Hypothalamus (tissue), 51 donors: ENCODE data around the gene SLC26A8.
"Not testable (repeated sequence)": the region's sequence is repeated elsewhere in the genome, so short reads cannot be mapped to it uniquely, and the experiment has no call there.

Experiments used
- DNase-seq, 51 donors: peaks; one replicate each; lab custom pipeline; 2025; lab: John Stamatoyannopoulos, UW

The SLC26A8 gene

DNA sequence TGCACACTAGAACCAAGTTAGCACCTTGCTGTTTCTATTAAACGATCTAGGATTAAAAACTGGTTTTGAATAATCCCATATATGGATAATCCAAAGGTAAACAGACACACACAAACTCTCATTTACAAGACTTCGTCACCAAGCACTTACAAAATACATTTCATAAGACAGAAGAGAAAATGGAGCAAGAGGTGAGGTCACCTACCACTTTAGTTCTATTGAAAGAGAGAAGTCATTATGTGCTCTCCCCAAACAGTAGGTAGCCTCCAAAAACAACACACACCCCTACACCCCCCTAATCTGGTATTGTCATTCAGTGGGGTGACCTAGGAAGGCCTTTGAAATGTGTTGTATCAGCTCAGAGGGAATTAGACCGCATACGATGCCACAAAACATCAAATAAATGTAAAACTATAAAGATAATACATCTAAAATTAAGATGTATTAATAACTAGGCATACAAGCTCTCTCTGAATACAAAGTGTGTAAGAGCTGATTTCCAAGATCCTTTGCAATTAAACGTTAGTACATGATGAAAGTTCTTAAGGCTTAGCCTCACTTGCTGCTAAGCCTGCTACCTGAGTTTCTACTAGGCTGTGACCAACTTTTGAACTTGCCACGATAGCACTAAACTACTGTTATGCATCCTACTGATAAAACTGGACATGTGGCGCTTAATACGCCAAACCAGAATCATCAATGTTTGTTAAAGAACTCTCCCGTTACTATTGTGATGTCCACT, 105.2 kb downstream of the SLC26A8 start:
- DNase-seq = no peak

DNA sequence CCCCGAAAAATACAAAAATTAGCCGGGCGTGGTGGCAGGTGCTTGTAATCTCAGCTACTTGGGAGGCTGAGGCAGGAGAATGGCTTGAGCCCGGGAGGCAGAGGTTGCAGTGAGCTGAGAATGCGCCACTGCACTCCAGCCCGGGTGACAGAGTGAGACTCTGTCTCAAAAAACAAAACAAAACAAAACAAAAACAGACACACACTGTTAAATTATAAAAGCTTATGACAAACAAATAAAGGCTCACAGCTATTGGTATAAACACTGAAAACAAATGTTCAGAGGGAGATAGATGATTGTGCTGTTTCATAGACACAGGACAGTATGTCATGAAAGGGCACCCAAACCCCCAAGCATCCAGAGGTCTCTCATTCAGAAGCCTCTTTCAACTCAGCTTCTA, 107.5 kb downstream of the SLC26A8 start:
- not testable (repeated sequence) for DNase-seq

- DNase-seq = no peak
These were observed 108.4 kb downstream of the SLC26A8 start for GRCh38 chr6:35916056-35916455.

DNA sequence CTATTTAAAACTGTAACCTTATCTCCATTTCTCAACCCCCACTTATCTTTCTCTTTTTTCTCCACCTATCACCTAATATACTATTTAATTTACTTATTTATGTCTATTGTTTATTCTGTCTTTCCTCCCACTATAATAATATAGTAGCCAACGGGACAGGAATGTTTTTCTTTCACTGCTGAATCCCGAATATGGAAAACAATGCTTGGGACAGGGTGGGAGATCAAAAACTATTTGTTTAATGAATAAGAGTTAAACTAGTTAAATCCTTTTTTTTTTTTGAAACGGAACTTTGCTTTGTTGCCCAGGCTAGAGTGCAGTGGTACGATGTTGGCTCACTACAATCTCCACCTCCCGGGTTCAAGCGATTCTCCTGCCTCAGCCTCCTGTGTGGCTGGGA, 109.9 kb downstream of the SLC26A8 start:
- DNase-seq = no peak

GRCh38 chr6:35911871-35912653, 112.4 kb downstream of the SLC26A8 start:
- no peak for DNase-seq

- not testable (repeated sequence) for DNase-seq
These were observed 114.9 kb downstream of the SLC26A8 start for GRCh38 chr6:35909571-35909970.

- not testable (repeated sequence) for DNase-seq
These were observed 115.6 kb downstream of the SLC26A8 start for GRCh38 chr6:35908753-35909401.

GRCh38 chr6:35907750-35908149, 116.7 kb downstream of the SLC26A8 start:
- DNase-seq = no peak

DNA sequence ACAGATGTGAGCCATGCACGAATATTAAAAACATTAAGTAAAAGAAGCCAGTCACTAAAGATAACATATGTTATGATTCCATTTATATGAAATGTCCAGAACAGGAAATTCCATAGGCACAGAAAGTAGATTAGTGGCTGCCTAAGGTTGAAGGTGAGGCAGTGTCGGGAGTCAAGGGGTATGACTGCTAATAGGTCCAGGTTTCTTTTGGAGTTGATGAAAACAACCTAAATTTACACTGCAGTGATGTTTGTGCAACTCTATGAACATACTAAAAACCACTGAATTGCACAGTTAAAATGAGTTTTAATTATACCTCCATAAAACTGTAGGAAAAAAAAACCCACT, 118.0 kb downstream of the SLC26A8 start:
- no peak for DNase-seq

GRCh38 chr6:35905841-35906498, 118.5 kb downstream of the SLC26A8 start:
- DNase-seq = no peak

DNA sequence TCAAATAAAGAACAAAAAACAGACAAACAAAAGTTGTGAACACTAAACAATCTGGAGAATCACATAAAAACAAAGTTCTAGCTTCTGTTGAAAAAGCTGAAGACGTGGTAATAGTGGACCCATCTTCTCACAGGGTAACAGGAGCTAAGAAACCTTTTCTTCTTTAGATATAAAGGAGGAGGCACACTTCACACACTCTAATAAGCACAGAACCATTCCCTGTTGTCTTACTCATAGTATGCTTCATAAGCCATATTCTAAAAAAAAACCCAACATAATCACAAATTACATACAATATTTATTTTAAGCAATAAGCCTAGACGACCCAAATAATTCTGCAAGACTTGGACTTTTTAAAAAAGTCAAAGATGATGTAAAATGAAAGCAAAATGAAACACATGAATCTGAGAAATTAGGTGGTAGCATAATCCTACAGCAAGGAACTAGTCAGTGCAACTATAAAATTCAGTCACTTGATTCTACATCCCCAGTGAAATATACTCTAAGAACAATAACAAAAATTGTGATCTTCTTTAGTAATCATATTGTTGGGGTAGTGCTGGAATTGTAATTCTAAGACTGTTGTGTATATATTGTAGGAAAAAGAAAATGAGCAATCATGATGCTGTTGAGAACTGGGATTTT, 119.2 kb downstream of the SLC26A8 start:
- DNase-seq = no peak

DNA sequence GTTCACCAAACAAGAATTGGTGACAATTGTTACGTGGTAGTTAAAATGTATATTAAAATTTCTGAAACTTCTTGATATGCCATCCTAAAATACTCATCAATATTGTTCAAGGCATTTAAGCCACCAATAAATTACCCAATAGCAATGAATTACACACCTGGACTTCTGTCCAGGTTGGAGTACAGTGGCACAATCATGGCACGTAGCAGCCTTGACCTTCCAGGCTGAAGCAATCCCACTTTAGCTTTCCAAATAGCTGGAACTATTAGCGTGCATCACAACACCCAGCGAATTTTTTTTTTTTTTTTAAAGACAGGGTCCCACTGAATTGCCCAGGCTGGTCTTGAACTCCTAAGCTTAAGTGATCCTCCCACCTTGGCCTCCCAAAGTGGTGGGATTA, 120.8 kb downstream of the SLC26A8 start:
- DNase-seq = no peak

- no peak for DNase-seq
These were observed 124.0 kb downstream of the SLC26A8 start for GRCh38 chr6:35900448-35900847.

GRCh38 chr6:35898003-35898402, 126.4 kb downstream of the SLC26A8 start:
- DNase-seq = no peak

- no peak for DNase-seq
These were observed 127.0 kb downstream of the SLC26A8 start for GRCh38 chr6:35897486-35897885.

DNA sequence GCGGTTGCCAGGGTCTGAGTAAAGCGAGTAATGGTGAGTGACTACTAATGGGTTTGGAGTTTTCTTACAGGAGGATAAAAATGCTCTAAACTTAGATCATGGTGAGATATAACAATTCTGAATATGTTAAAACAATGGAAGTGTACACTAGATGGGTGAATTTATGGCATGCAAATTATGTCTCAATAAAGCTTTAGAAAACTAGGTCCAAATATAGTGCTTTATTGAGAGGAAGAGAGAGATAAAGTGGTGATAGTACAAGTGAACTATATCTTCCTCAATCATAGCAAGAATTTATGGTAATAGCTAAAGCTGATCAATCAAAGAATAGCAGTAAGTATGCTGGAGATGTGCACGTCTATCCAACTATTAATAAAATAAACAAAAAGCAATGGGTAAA, 127.4 kb downstream of the SLC26A8 start:
- no peak for DNase-seq

DNA sequence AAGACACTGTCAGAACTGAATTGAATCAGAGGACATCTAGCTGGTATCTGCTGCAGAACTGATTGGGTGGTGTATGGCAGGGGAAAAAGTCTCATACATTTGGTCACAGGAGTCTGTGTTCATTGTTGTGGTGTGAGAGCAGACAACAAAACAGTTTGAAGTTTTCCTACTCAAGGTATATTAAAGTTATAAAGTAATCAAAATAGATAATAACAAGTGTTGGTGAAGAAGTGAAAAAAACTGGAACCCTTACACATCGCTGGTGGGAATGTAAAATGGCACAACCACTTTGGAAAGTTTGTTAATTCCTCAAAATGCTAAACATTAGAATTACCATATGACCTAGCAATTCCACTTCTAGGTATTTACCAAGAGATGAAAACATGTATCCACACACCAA, 128.2 kb downstream of the SLC26A8 start:
- no peak for DNase-seq

DNA sequence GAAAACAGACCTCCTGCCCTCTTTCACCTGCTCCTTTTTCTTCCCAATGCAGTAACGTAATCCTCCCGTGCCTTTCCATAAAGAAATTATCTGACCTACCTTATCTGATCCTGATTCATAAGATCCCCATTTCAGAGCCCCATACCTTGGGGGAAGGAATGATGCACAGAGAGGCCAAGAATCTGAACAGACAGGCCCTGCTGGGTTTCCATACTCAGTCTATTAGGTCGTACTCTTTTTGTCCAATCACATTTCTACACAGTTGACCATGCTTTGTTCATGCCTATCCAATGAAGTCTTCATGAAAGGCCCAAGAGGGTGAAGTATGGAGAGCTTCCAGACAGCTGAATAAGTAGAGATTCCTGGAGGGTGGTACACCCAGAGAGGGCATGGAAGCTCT, 128.9 kb downstream of the SLC26A8 start:
- no peak for DNase-seq

- DNase-seq = no peak
These were observed 129.7 kb downstream of the SLC26A8 start for GRCh38 chr6:35894776-35895175.
